Upper lobe of right lung (tissue), 1 donor: ENCODE data around the gene CLDN4. TPM values are rescaled to one million over a fixed set of nuclear protein-coding genes. Genes with fewer than 3 reads are reported as not detected.
A peak's percentile ranks its signal among the peaks of the same experiment; 100 is the strongest.

Source experiments
- ATAC-seq: fragments of 200-7000 bp; cut with Tn5 transposase; one replicate; pipeline ENCODE4 v1.9.1; 2020; ENCODE audit warnings: mild to moderate bottlenecking, moderate library complexity
- DNase-seq: peaks from one replicate; pipeline ENCODE4 v3.0.0-alpha.2; 2020
- H3K27ac ChIP-seq: fragments of 200-600 bp; one replicate; pipeline ENCODE4 v1.8.0; 2022
- H3K27me3 ChIP-seq: fragments of 200-600 bp; one replicate; pipeline ENCODE4 v1.8.0; 2022; ENCODE audit warnings: mild to moderate bottlenecking
- H3K36me3 ChIP-seq: fragments of 200-600 bp; one replicate; pipeline ENCODE4 v1.8.0; 2022
- H3K4me1 ChIP-seq: fragments of 200-600 bp; one replicate; pipeline ENCODE4 v1.8.0; 2022
- H3K4me3 ChIP-seq: fragments of 200-600 bp; one replicate; pipeline ENCODE4 v1.8.0; 2022; ENCODE audit warnings: mild to moderate bottlenecking
- H3K9me3 ChIP-seq: fragments of 200-600 bp; one replicate; pipeline ENCODE4 v1.8.0; 2022
- intact Hi-C: fragments of 100-400 bp; cut with DNase I; formaldehyde crosslinking; loops from one replicate; pipeline ENCODE4 v1.11.0; 2022
- total RNA-seq: library from RNA; stranded (reverse); fragmentation: NEBNext Ultra II Directional; extraction: Animal tissue kit (Norgen Biotek cat#: 25700); gene quantifications from one replicate; pipeline ENCODE4 v1.2.1, GENCODE V29; 2021
- TF ChIP-seq, protein P1 (sequence below): fragments of 200-600 bp; IDR thresholded peaks from one replicate; pipeline ENCODE4 v1.8.0; 2022; ENCODE audit warnings: antibody characterized with exemption
- donor health status: DM: no; HTN: yes; CAD: no; lungs with severe emphysema.

The CLDN4 gene
- total RNA-seq, 1 donor from 2014 or later, result 103 TPM

DNA sequence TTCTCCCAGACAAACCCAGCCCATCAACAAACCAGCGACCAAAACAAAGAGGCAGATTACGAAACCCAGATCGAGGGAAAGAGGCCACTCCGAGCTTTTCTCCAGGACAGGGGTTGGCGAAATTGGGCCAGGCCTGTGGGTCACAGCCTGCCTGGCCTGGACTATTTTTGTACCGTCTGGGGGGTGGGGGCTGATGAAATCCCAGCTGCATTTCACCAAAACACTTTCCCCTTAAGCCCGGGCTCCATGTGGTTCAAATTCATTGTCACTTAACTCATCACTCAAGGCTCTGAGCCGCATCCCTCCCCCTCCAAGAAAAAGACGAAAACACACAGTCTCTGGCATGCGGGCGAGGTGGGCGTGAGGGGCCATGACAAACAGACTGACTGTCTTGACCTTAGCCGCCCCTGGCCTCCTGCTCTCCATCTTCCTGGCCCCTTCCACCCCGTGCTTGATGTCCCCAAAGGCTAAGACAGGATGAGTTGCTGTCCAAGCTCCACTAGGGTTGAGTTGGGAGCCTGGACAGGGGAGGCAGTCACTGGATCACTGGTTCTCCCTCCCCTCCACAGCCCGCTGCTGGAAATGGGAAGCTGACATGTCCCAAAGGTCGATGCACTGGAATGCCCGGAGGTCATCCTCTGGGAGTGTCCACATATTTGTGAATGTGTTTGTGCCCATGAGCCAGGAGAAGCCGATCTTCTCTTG, 49.3 kb downstream of the CLDN4 start:
- H3K9me3 ChIP-seq, result no peaks in the 10 kb centered on the region
- no peak overlapping the region for H3K4me3 ChIP-seq
- H3K4me1 ChIP-seq, result peaks cover 23% of the 10 kb centered on the region
- intact Hi-C loops, result no loop called here
- peak overlapping the region; percentile 75 for H3K27ac ChIP-seq
- no peaks in the 10 kb centered on the region for H3K27me3 ChIP-seq
- TF ChIP-seq, protein P1, sequence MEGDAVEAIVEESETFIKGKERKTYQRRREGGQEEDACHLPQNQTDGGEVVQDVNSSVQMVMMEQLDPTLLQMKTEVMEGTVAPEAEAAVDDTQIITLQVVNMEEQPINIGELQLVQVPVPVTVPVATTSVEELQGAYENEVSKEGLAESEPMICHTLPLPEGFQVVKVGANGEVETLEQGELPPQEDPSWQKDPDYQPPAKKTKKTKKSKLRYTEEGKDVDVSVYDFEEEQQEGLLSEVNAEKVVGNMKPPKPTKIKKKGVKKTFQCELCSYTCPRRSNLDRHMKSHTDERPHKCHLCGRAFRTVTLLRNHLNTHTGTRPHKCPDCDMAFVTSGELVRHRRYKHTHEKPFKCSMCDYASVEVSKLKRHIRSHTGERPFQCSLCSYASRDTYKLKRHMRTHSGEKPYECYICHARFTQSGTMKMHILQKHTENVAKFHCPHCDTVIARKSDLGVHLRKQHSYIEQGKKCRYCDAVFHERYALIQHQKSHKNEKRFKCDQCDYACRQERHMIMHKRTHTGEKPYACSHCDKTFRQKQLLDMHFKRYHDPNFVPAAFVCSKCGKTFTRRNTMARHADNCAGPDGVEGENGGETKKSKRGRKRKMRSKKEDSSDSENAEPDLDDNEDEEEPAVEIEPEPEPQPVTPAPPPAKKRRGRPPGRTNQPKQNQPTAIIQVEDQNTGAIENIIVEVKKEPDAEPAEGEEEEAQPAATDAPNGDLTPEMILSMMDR, result no peak
- peak; percentile 64 for ATAC-seq
- no peak for DNase-seq
- no peaks in the 10 kb centered on the region for H3K36me3 ChIP-seq

GRCh38 chr7:73880755-73881328, 50.0 kb downstream of the CLDN4 start:
- Histone ChIP-seq H3K27me3 (no peaks in the 10 kb centered on the region), H3K36me3 (no peaks in the 10 kb centered on the region), H3K9me3 (no peaks in the 10 kb centered on the region), H3K4me3 (no peak overlapping the region), H3K4me1 (peaks cover 24% of the 10 kb centered on the region), H3K27ac (peak overlapping the region; percentile 75)
- intact Hi-C loops, result no loop called here
- ATAC-seq, result no peak
- TF ChIP-seq, protein P1, result no peak
- DNase-seq, result no peak

DNA sequence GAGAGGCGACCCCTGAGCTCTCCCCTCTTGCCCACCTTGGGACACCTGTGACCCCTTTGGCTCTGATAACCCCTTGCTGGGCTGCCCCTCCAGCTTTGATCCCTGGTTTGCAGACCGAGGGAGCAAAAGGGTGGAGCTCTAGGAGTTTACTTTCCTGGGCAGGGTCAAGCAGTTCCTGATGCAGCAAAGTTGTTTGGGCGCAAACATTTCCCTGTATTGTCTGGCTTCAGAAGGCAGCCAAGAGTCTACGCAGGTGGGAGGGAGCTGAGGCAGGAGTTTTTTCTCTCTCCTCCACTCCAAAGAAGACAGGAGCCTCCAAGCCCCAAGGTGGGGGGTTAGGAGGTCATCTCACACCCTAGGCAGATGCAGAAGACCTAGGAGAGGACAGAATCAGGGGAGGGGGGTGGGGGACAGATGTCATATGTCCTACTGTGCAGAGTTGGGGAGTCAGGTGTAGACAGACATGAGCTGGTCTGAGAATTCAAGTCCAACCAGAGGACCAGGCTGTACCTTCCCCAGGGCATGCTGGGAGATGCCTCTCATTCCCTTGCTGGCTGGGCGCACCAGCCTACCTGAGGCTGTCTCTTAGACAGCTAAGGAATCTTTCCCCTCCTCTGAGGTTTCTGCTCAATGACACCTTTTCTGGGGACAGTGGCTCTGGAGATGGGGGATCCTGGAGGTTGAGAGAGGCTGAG, 50.7 kb downstream of the CLDN4 start:
- TF ChIP-seq, protein P1, result no peak
- DNase-seq, result no peak
- no peak for ATAC-seq
- Histone ChIP-seq H3K4me1 (peaks cover 31% of the 10 kb centered on the region), H3K27ac (peak overlapping the region; percentile 75), H3K27me3 (no peaks in the 10 kb centered on the region), H3K9me3 (no peaks in the 10 kb centered on the region), H3K36me3 (no peaks in the 10 kb centered on the region), H3K4me3 (no peak overlapping the region)
- intact Hi-C loops, result no loop called here

- Histone ChIP-seq H3K4me1 (peaks cover 36% of the 10 kb centered on the region), H3K9me3 (no peaks in the 10 kb centered on the region), H3K4me3 (no peak overlapping the region), H3K27me3 (peaks cover under 1% of the 10 kb centered on the region), H3K27ac (peak overlapping the region; percentile 75), H3K36me3 (no peaks in the 10 kb centered on the region)
- TF ChIP-seq, protein P1, result no peak
- ATAC-seq (no peak), DNase-seq (no peak)
- intact Hi-C loops, result no loop called here
Measured at GRCh38 chr7:73882047-73882402, 51.2 kb downstream of the CLDN4 start.

Other genes starting within 250 kb of the CLDN4 start
- gene MLXIPL, start 206.5 kb upstream of the CLDN4 start, total RNA-seq, result 11.1 TPM
- 1.4 TPM for gene VPS37D, start 163.2 kb upstream of the CLDN4 start, total RNA-seq
- gene DNAJC30, start 147.5 kb upstream of the CLDN4 start, total RNA-seq, result 10.2 TPM
- 38.4 TPM for gene BUD23, start 147.4 kb upstream of the CLDN4 start, total RNA-seq
- 6.3 TPM for gene STX1A, start 111.3 kb upstream of the CLDN4 start, total RNA-seq
- gene ABHD11, start 92.2 kb upstream of the CLDN4 start, total RNA-seq, result 19.7 TPM
- gene CLDN3, start 60.7 kb upstream of the CLDN4 start, total RNA-seq, result 11.8 TPM
- 2.3 TPM for gene METTL27, start 11.5 kb downstream of the CLDN4 start, total RNA-seq
- not detected for gene TMEM270, start 30.2 kb downstream of the CLDN4 start, total RNA-seq
- gene ELN, start 197.2 kb downstream of the CLDN4 start, total RNA-seq, result 231 TPM